ENCODE measurements around the gene CMIP.

The CMIP gene

GRCh38 chr16:81758376-81758775, 313.8 kb downstream of the CMIP start:
- Histone ChIP-seq H3K4me1 (ENCODE audit: control insufficient read depth, insufficient read depth, low read length) (no peaks in the 10 kb centered on the region), H3K9me3 (ENCODE audit: control insufficient read depth, low read length) (no peaks in the 10 kb centered on the region), H3K27ac (ENCODE audit: insufficient read depth, low read depth, low read length, poor library complexity, severe bottlenecking) (no peak overlapping the region), H3K4me3 (ENCODE audit: insufficient read depth, low read depth, low read length) (no peak overlapping the region), H3K27me3 (ENCODE audit: control insufficient read depth, insufficient read depth, low read length, poor library complexity, severe bottlenecking) (no peaks in the 10 kb centered on the region), H3K36me3 (ENCODE audit: control insufficient read depth, insufficient read depth, low read length) (no peaks in the 10 kb centered on the region)
- 46 to 48% methylated on average over 2 of the region's 2 CpGs for WGBS, 2 experiments
